Measurements from ENCODE around the gene STRADB. TPM values are rescaled to one million over a fixed set of nuclear protein-coding genes. Genes with fewer than 3 reads are reported as not detected.

The STRADB gene
- total RNA-seq, 1 donor from 2014 or later, result 23.3 TPM

GRCh38 chr2:201520201-201520600 lies 68.7 kb downstream of the STRADB start:
- Mint-ChIP-seq H3K9me3 (peaks cover 27% of the 10 kb centered on the region), H3K4me1 (no peaks in the 10 kb centered on the region), H3K4me3 (no peak overlapping the region), H3K36me3 (ENCODE audit: low read depth) (no peaks in the 10 kb centered on the region), H3K27me3 (peaks cover 6% of the 10 kb centered on the region), H3K27ac (no peak overlapping the region)
- ChIA-PET CTCF (no interaction called here), POLR2A (no interaction called here)
- intact Hi-C loops (cut with micrococcal nuclease), result no loop called here
- TF ChIP-seq CTCF (IDR thresholded peaks at IDR 0.05), result no peak
- DNase-seq (no peak), ATAC-seq (ENCODE audit: low read depth) (no peak)

- Mint-ChIP-seq H3K4me3 (no peak overlapping the region), H3K4me1 (no peaks in the 10 kb centered on the region), H3K27me3 (peaks cover 10% of the 10 kb centered on the region), H3K36me3 (ENCODE audit: low read depth) (no peaks in the 10 kb centered on the region), H3K9me3 (peaks cover 39% of the 10 kb centered on the region), H3K27ac (no peak overlapping the region)
- ATAC-seq (ENCODE audit: low read depth) (no peak), DNase-seq (no peak)
- POLR2A ChIA-PET, result no interaction called here
- no peak for TF ChIP-seq CTCF (IDR thresholded peaks at IDR 0.05)
- intact Hi-C loops (cut with micrococcal nuclease), result no loop called here
- CTCF ChIA-PET, result no interaction called here
These were observed 71.4 kb downstream of the STRADB start for GRCh38 chr2:201522965-201523364.

GRCh38 chr2:201523506-201523905 lies 72.0 kb downstream of the STRADB start:
- no peak for TF ChIP-seq CTCF (IDR thresholded peaks at IDR 0.05)
- no peak for ATAC-seq (ENCODE audit: low read depth)
- no peak overlapping the region for H3K4me3 Mint-ChIP-seq
- no peak overlapping the region for H3K27ac Mint-ChIP-seq
- H3K4me1 Mint-ChIP-seq, result no peaks in the 10 kb centered on the region
- H3K36me3 Mint-ChIP-seq (ENCODE audit: low read depth), result no peaks in the 10 kb centered on the region
- no peak for DNase-seq
- peaks cover 41% of the 10 kb centered on the region for H3K9me3 Mint-ChIP-seq
- ChIA-PET POLR2A (no interaction called here), CTCF (interaction anchor here (0.5 kb wide), 1 partner anchor 549 kb away, joined by 3 read pairs; no protein-coding TSS in a partner anchor)
- intact Hi-C loops (cut with micrococcal nuclease), result no loop called here
- H3K27me3 Mint-ChIP-seq, result peaks cover 10% of the 10 kb centered on the region

Other genes with a start within 250 kb of the STRADB start
- gene CASP8, start 191.2 kb upstream of the STRADB start, total RNA-seq, result 74.2 and 84.4 TPM in 2 replicates
- gene FLACC1, start 94.4 kb upstream of the STRADB start, total RNA-seq, result 3.5 and 4.6 TPM in 2 replicates
- 17.7 and 20.1 TPM in 2 replicates for gene TRAK2, start 282 bp upstream of the STRADB start, total RNA-seq
- gene TMEM237, start 191.8 kb downstream of the STRADB start, total RNA-seq, result 2.8 and 4.0 TPM in 2 replicates
- gene MPP4, start 246.9 kb downstream of the STRADB start, total RNA-seq, result not detected in 2 replicates

Measured in activated B cell treated with CpG ODN at 0.5 μM for 24 hours (primary cell).